ENCODE results near the gene ECT2.
"Not testable (repeated sequence)": the region's sequence is repeated elsewhere in the genome, so short reads cannot be mapped to it uniquely, and the experiment has no call there.

Gene ECT2

DNA sequence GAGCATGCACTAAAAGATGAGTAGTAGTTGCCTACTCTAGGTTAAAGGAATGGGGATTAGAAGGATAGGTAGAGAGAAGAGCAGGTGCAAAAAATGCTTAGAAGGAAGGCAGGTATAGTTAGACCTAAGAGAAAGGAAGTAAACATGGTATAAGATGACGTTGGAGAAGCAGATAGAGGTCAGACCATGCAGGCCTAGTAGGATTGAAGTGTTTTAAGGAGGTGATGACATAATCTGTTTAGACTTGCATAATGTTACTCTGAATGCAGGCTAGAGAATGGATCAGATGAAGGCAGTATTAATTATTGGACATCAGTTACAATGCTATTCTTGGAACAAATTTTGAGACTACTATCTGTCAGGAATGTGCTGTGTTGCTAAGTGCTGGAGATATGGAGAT is 11.1 kb upstream of the ECT2 start:
- DNase-seq: no peak

DNA sequence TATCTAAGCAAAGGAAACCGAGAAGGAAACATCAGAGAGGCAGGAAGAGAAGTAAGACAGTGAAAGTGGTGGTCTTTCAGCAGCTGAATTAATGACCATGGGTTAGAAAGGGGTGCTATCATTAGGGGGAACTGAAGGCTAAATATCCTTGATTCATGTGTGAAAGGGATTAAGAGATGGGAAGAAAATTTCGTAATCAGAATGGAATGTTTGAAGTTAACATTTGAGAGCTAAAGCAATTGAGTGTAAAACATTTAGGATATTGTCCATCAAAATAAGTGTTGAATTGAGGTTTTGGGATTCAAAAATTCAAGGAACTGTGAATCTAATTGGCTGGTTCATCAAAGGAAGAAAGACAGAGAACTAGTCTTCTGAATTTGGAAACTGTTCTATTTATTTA is 4.1 kb upstream of the ECT2 start:
- DNase-seq: no peak

DNA sequence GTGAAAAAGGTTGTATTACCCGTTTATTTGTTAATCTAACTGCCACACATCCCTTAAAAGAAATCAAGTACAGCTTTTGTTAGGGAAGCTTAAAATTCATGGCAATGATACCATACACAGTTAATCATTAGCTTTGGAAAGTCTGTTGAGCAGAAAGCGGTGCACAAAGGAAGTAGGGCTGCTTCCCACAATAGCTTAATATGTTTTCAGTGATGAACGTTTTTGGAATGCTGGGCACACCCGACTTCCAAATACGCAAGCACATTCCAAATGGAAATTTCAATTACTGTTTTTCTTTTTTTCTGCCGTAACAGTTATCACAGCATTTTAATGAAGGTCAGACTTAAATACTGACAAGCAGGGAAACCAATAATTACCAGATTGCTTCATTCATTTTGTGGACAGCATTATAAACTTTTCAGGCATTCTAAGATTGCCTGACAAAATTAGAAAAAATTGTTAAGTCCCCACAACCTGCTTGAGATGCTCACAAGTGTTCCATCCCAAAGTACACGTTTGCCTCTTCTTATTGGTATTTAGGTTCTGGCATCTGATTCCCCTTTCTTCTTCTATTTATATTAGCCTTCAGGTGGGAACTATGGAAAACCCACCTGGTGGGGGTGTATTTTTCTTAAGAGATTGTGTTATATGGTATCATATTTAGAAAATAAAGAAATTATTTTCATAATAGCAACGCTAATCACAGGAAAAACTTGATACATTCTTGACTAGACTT is 1.1 kb upstream of the ECT2 start:
- DNase-seq: no peak

DNA sequence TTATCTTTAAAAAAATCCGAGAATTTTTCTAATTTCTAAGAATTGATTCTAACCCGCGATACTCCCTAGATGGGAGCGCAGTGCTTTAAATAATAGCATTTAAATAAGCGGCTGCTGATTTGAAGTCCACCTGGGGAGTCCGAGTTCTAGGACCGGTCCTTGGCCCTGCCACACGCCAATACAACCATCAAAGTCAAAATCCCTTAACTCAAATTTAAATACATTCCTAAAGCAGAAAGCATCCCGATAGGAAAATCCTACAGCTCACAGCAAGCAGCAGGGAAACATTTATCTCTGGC is 508 bp upstream of the ECT2 start:
- no peak for DNase-seq

DNA sequence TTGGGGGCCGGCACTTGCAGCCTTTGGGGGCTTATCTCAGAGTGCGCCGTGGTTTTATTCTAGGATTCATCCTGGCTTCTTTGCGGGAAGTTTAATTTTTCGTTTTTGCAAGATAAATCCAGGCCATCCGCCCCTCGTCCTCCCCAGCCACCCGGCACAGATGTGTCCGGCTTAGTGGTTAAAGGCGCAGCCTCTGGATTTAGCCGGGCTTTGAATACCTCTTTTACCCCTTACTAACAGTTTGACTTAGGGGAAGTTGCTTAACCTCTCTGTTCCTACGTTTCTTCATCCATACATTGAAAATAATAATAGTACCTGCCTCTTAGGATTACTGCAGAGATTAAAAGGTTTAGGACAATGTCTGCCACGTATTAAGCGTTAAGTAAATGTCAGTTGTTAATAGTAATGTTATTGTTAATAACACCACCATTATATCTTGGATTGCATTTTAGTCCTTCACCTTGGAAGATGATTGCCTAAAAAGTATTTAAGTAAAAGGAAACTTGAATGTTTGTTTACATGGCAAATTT is 714 bp downstream of the ECT2 start:
- DNase-seq: no peak

DNA sequence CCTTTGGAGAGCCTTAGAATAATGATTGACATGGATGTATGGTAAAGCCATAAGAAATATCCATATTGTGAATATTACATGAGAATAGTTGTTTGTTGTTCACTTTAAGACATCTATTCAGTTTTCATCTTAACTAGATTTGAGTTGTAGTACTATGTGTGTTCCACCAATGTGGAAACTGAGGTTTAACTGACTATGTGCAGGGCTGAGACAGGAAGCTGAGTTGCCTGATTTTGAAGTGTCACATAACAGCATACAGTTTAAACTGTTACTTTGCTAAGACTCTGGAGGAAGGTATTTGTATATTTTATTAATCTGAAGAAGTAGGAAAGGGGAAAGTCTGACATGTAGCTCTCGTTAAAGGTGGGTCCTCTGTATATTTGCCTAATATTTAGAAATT is 2.1 kb downstream of the ECT2 start:
- DNase-seq: no peak

DNA sequence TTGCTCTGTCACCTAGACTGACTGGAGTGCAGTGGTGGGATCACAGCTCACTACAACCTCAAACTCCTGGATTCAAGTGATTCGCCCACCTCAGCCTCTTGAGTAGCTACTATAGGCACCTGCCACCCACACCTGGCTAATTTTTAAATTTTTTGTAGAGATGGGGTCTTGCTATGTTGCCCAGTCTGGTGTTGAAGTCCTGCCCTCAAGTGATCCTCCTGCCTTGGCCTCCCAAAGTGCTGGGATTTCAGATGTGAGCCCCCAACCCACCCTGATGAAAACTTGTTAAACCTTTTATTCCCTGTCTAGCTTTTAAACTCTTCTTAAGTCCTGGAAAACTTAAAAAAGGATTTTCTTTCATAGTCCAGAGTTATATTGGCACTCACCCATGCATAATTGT is 2.6 kb downstream of the ECT2 start:
- no peak for DNase-seq

DNA sequence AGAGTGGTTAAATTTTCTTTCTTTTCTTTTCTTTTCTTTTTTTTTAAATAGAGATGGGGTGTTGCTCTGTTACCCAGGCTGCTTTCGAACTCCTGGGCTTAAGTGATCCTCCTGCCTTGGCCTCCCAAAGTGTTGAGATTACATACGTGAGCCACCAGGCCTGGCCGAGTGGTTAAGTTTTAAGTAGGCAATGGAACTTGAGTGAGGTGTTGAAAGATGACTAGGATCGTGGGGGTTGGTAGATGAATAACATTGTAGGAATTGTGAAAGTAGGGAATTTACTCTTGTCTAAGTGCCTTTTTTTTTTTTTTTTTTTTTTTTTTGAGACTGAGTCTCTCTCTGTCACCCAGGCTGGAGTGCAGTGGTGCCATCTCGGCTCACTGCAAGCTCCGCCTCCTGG is 9.9 kb downstream of the ECT2 start:
- not testable (repeated sequence) for DNase-seq

DNA sequence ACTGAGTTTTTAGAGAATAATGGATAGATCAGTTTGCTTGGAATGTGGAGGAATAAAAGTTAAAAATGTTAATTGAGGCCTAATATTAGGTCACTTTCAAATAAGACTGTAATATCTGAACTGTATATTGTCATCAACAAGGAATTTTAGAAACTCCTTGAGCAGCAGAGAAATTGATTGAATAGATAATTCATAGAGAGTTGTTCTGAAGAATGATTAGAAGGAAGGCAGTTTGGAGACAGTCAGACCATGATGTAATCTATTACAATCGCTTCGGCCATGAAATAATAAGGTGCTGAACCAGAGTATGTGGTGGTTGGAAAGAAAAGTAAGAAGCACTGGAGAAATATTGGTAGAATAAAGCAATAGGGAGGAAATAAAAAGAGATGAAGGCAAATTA is 15.7 kb downstream of the ECT2 start:
- no peak for DNase-seq

DNA sequence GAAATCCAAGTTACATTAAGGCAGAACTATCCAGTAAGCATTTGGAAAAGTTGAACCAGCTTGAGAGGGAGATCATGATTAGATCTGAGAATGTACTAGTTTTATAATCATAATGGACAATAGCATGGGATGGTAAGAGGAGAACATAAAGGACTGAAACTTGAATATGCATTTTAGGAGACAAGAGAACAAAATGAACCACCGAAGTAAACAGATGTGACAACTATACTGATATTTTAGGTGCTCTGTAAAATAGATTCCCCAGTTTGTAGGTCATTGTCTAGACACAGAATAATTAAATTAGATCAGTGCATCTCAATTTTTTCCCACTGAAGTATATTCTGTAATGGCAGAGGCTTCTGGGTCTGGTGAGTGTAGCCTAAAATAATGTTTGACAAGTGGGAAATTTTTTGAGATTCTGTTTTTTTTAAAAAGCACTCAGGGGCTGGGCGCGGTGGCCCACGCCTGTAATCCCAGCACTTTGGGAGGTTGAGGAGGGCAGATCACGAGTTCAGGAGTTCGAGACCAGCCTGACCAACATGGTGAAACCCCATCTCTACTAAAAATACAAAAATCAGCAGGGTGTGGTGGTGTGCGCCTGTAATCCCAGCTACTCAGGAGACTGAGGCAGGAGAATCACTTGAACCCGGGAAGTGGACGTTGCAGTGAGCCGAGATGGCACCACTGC is 16.3 kb downstream of the ECT2 start:
- no peak for DNase-seq

DNA sequence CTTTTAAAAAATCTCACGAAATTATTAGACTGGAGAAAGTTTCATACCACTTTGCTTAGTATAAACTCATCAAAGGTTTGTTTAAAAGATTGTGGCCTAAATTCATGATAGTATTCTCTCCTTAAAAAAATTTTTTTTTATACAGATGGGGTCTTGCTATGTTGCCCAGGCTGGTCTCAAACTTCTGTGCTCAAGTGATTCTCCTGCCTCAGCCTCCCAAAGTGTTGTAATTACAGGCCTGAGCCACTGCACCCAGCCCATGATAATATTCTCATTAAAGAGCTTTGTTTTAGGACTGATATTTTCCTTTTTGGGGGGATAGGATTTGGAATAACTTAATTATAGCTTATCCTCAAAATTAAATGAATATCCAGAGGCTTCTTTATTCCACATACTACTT is 19.9 kb downstream of the ECT2 start:
- no peak for DNase-seq

DNA sequence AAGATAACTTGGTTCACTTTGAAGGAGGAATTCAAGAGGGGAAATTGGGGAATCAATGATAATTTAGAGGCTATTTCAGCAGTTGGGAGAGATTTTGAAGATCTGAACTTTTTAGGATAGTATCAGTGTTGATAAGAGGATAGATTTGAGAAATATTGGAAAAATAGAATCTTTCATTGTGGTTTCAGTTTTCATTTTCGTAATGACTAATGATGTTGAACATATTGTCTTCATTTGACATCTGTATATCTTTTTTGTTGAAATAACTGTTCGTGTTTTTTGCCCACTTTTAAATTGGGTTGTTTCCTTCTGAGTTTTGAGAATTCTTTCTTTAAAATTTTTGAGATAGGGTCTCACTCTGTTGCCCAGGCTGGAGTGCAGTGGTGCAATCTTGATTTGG is 21.1 kb downstream of the ECT2 start:
- no peak for DNase-seq

DNA sequence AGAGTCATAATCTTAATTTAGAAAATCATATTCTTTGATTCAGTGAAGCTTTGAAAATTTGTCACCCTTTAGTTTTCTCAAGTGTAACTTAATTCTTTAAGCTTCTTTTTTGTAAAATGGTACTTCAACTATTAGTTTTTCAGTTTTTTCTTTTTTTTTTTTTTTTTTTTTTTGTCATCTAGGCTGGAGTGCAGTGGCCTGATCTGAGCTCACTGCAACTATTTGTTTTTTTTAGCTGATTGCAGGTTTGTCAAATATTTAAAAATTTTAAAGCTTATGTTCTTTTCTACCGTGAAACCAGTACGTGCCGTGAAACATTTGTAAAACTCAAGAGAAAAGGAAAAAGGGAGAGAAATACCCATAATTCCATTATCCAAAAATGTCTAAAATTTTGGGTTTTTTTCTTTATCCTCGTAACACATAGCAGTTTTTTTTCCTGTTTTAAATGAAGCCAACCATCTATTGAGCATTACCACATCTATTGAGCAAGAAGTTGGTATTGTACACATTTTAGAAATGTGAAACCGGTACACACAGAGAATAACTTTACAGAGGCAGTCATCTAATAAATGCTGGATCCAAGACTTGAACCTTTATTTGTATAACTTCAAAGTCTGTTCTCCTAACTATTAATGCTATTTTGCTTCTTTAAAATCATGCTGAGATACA is 25.7 kb downstream of the ECT2 start:
- DNase-seq: no peak

DNA sequence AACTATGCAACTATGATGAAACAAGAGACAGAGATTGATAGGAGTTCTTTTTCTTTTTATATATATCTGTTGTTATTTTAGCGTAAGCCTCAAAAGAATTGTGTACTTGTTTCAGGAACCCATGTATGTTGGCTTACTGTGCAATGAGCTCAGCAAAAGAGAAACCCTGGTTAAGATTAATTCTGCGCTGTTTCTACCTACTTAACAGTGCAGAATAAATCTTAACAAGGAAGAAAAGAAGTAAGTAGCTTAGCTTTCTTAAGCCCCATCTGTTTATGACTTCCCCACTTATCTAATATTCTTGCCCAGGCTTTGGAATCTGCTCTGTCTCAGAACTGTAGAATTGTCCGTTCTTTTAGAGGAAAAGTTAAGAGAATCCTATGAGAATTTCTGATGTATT is 27.4 kb downstream of the ECT2 start:
- no peak for DNase-seq

DNA sequence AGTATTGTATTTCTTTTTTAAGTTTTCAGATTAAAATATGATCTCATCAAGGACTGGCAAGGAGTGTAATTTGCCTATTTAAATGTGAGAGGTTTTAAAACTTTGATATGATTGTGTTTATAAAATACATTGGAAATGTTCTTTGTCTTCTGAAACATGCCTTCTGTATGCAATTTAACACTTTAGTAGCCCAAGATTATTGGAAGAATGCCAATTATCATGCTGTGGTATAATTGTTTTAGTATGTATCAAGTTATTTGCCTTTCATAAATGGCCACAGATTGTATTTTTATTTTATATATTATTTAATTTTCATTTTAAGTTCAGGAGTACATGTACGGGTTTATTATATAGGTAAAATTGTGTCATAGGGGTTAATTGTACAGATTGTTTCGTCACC is 31.7 kb downstream of the ECT2 start:
- no peak for DNase-seq

DNA sequence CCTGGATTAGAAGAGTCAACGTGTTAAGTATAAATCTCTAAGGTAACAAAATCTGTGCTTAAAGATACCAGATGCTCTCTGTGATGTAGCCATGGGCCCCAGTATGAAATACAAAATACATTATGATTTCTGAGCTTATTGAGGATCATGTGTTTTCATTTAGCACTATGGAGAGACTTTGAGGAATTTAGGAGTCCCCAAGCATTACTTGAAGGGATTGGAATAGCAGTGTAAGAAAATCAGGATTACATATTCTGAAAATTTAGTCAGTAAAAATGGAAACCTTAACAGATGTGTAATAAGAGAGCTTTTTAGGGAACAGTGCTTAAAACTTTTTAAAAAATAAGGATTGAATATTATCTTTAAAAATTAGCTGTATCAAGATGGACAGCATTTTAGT is 35.5 kb downstream of the ECT2 start:
- no peak for DNase-seq

DNA sequence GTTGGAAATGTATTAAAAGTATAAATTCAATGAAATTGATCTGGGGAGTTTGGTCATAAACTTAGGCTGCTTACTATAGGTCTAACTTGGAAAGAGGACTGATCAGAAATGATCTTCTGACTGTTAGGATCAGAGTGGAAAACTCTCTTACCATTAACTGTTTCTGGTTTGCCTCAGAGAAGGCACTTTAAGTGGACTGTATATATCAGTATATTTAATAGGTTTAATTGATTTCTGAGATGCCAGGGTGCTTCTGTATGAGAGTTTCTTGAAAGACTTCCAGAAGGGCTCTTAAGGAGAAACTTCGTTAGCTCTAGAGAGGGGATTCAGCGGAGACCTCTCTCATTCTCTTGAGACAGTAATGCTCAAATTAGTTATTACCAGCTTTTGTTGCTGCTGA is 36.5 kb downstream of the ECT2 start:
- no peak for DNase-seq

DNA sequence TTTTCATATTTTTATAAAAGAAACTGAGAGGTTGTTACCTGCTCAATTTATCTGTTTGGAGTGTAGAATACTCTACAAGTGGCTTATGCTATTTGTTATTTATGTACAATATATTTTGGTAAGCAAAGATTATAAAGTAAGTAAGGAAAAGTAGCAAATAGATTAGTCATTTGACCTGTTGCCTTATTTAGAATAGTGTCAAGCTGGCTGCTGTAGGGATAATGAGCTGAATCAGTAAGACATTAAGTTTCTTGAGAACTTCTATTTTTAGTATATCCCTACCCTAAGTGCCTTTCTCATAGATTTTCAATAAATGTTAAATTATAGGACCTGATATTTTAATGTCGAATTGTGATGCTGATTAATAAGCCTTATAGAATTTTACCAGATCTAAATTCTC is 37.2 kb downstream of the ECT2 start:
- DNase-seq: no peak

DNA sequence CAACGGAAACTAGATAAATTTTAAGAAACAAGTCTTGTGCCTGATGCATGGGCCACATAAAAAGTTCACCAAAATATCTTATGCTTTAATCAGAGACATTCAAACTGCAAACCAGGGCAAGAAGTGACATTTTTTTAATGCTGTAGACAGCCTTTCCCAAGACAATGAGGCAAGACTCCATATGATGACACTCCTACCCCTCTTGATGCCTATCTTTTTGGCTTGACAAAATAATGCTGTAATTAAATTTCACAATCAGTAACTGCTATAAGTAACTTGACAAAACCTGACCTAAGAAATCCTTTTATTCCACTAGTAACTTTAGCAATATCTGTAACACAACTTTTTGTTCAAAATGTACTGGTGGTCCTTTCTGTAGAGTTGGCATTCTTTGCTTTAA is 48.7 kb downstream of the ECT2 start:
- DNase-seq: no peak

DNA sequence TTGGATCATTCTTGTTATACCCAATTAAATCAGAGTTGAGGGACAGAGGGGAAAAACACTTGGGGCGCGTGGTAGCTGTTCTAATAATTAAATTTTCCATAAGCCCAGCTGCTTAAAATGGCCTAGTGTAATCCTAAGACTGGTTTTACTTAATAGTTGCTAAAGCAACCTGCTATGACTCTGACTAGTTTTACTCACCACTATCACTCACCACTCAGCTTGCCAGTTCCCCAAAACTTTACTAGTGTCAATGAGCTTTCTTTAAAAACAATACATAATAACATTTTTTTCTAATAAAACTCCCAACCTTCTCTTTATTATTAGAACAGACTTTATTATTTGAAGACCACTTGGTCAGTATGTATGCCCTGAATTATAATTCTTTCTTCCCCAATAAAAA is 49.6 kb downstream of the ECT2 start:
- no peak for DNase-seq

DNA sequence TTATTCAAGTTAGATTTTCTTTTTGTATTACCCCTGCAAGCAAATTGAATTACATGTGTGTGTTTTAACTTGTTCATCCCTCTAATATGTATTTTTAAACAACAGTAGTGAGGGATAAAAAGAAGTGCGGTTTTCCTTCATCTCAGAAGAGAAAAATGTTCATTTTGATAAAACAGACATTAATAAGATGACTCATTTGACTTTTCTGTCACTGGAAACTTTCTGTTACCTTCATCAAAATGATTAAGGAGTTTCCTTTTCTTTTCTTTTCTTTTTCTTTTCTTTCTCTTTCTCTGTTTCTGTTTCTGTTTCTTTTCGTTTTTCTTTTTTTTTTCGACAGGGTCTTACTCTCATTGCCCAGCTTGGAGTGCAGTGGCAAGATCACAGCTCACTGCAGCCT is 53.0 kb downstream of the ECT2 start:
- DNase-seq: no peak

DNA sequence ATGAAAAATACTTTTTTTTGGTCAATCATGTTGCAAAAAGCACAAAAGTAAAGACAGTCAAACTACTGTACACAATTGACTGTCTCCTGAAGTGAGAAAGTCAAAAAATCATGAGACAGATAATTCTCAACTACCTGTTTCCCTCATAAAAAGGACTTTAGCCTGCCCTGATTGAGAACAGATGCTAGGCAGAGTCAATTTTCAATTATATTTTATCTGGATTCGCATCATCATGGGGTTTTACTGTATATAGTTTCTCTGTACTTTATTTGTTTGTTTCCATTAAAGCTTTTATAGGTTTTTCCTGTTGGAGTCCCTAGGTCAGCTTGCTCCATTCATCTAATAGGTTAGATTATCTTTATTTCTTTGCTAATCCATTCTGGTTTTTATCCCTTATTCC is 53.8 kb downstream of the ECT2 start:
- DNase-seq: no peak

DNA sequence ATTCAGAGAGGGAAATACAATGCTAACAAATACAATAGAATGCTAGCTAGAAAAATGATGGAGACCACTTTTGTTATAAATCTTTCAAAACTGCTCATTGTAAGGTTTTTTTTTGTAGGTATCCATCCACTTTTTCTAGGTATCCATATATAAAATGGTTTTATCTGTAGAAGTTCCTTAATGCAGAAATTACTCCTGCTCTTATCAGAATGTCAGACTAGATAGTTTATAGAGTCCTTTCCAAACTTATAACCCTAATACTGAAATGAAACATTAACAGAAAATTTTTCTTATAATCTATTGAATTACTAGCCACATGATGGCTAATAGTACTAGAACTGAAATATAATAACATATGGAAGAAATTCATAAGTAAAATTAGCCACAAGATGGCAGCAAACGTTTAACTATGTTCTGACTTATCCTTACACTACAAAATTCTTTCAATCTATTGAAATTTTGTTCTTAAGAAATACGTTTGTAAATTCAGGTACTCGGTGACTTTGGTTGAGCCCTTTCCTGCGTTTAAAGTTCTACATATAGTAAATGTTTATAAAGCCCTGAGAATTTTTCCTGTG is 58.5 kb downstream of the ECT2 start:
- DNase-seq: no peak

DNA sequence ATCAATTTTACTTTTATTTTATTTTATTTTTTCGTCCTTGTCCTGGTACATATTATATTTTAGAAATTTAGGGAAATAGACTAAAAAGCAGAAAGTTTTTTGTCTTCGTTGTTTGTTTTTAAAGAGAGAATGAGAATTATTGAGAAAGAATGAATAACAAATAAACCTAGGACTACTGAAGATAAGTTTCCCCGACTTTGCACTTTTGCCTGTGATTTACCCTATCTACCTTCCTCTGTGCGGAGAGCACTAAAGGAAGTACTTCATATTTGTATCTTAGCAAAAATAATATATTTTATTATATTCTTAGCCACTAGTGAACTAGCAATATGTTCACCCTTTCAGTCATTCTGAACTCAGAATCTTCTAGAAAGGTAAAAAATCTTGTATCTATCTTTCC is 60.6 kb downstream of the ECT2 start:
- no peak for DNase-seq

Data from activated gamma-delta T cell (primary cell).